IMR-90 (cell line): Measurements from ENCODE around the gene JMJD1C. TPM values are rescaled to one million over a fixed set of nuclear protein-coding genes. Genes with fewer than 3 reads are reported as not detected.

Experiments used
- ATAC-seq: fragments of 200-7000 bp; cut with Tn5 transposase; 2 replicates; pipeline ENCODE4 v1.9.1; 2020; ENCODE audit warnings: low read depth, mild to moderate bottlenecking, moderate library complexity
- BruUV-seq: library from RNA; stranded (reverse); fragments of 400-500 nt; replicated peaks from 2 replicates; lab custom pipeline; 2021; lab: Mats Ljungman, UMichigan
- CTCF ChIA-PET: fragments of 300-600 bp; formaldehyde crosslinking; extraction: SDS; loops from one replicate; lab custom pipeline; 2021; ENCODE audit warnings: antibody characterized with exemption; lab: Yijun Ruan, JAX
- POLR2A ChIA-PET: fragments of 300-600 bp; sonication (Branson Sonifier 250); formaldehyde crosslinking; loops from one replicate; lab custom pipeline; 2022; ENCODE audit warnings: antibody characterized with exemption; ENCODE audit not compliant: unreplicated experiment; lab: Charles Lee
- DNase-seq: peaks from one replicate; pipeline ENCODE4 v3.0.0; 2013
- H2AFZ ChIP-seq: replicated peaks from 2 replicates; pipeline ENCODE3; 2013; ENCODE audit warnings: low read length, mild to moderate bottlenecking; ENCODE audit not compliant: poor library complexity
- H2AK5ac ChIP-seq: 2 replicates; pipeline ENCODE4 v1.6.1; 2013; ENCODE audit warnings: low read depth, low read length, inconsistent platforms
- H2AK9ac ChIP-seq: replicated peaks from 2 replicates; pipeline ENCODE3; 2013; ENCODE audit warnings: mild to moderate bottlenecking, low read depth, low read length, moderate library complexity; ENCODE audit not compliant: poor library complexity
- H2BK120ac ChIP-seq: 2 replicates; pipeline ENCODE4 v1.6.1; 2013; ENCODE audit warnings: low read depth, low read length, inconsistent platforms
- H2BK15ac ChIP-seq: 3 replicates; pipeline ENCODE4 v1.6.1; 2013; ENCODE audit warnings: low read depth, low read length, inconsistent platforms
- H2BK20ac ChIP-seq: 2 replicates; pipeline ENCODE4 v1.6.1; 2013; ENCODE audit warnings: low read depth, mild to moderate bottlenecking, inconsistent platforms, low read length, moderate library complexity
- H2BK5ac ChIP-seq: 2 replicates; pipeline ENCODE4 v1.6.1; 2013; ENCODE audit warnings: mild to moderate bottlenecking, low read depth, low read length, inconsistent platforms; ENCODE audit not compliant: poor library complexity, severe bottlenecking
- H3K14ac ChIP-seq: replicated peaks from 2 replicates; pipeline ENCODE4 v1.6.1; 2013; ENCODE audit warnings: low read depth, low read length, inconsistent platforms
- H3K18ac ChIP-seq: 2 replicates; pipeline ENCODE4 v1.6.1; 2013; ENCODE audit warnings: low read depth, low read length, control low read depth
- H3K23ac ChIP-seq: 2 replicates; pipeline ENCODE4 v1.6.1; 2013; ENCODE audit warnings: low read depth, low read length, inconsistent platforms
- H3K27ac ChIP-seq: 2 replicates; pipeline ENCODE4 v1.5.1; 2013; ENCODE audit warnings: mild to moderate bottlenecking, control low read depth, low read length; ENCODE audit not compliant: insufficient read depth
- H3K27me3 ChIP-seq: 2 replicates; pipeline ENCODE4 v1.6.1; 2013; ENCODE audit warnings: low read length; ENCODE audit not compliant: control insufficient read depth, insufficient read depth
- H3K36me3 ChIP-seq: 2 replicates; pipeline ENCODE4 v1.6.1; 2013; ENCODE audit warnings: low read length, mixed read lengths; ENCODE audit not compliant: control insufficient read depth, insufficient read depth
- H3K4ac ChIP-seq: 2 replicates; pipeline ENCODE4 v1.6.1; 2013; ENCODE audit warnings: low read depth, low read length, inconsistent platforms
- H3K4me1 ChIP-seq: 2 replicates; pipeline ENCODE4 v1.6.1; 2013; ENCODE audit warnings: low read length, mixed read lengths; ENCODE audit not compliant: control insufficient read depth, insufficient read depth
- H3K4me2 ChIP-seq: 2 replicates; pipeline ENCODE4 v1.6.1; 2013; ENCODE audit warnings: low read depth, mild to moderate bottlenecking, control low read depth, low read length, moderate library complexity
- H3K4me3 ChIP-seq: 2 replicates; pipeline ENCODE4 v1.5.1; 2013; ENCODE audit warnings: low read depth, mild to moderate bottlenecking, control low read depth, low read length, moderate library complexity; ENCODE audit not compliant: insufficient read depth
- H3K56ac ChIP-seq: 2 replicates; pipeline ENCODE4 v1.6.1; 2013; ENCODE audit warnings: low read length, inconsistent platforms; ENCODE audit not compliant: insufficient read depth; ENCODE audit errors: extremely low read depth
- H3K79me1 ChIP-seq, 2 experiments: 2 replicates each; pipeline ENCODE4 v1.6.1; 2013; ENCODE audit warnings: low read length in 2 of 2, inconsistent platforms in 1 of 2, low read depth in 1 of 2
- H3K9ac ChIP-seq: 2 replicates; pipeline ENCODE4 v1.6.1; 2013; ENCODE audit warnings: low read depth, low read length, control low read depth
- H3K9me1 ChIP-seq: 2 replicates; pipeline ENCODE4 v1.6.1; 2013; ENCODE audit warnings: low read length, inconsistent platforms; ENCODE audit not compliant: insufficient read depth
- H3K9me3 ChIP-seq: 2 replicates; pipeline ENCODE4 v1.6.1; 2013; ENCODE audit warnings: low read length; ENCODE audit not compliant: control insufficient read depth, insufficient read depth
- H4K20me1 ChIP-seq: 2 replicates; pipeline ENCODE4 v1.6.1; 2013; ENCODE audit warnings: low read length, inconsistent platforms; ENCODE audit not compliant: insufficient read depth
- H4K5ac ChIP-seq: 2 replicates; pipeline ENCODE4 v1.6.1; 2013; ENCODE audit warnings: mild to moderate bottlenecking, low read depth, low read length, control low read depth
- H4K8ac ChIP-seq, 2 experiments: 2 replicates each; pipeline ENCODE4 v1.6.1; 2013; ENCODE audit warnings: low read depth in 2 of 2, low read length in 2 of 2, control low read depth in 1 of 2, inconsistent platforms in 1 of 2
- H4K91ac ChIP-seq: 2 replicates; pipeline ENCODE4 v1.6.1; 2013; ENCODE audit warnings: low read depth, low read length, inconsistent platforms; ENCODE audit not compliant: insufficient read depth
- BHLHE40 ChIP-seq: fragments of 150-350 bp; IDR thresholded peaks from 2 replicates; pipeline ENCODE4 v1.6.1; 2016; ENCODE audit warnings: mild to moderate bottlenecking, low read depth, low read length
- CEBPB ChIP-seq: IDR thresholded peaks from 2 replicates; pipeline ENCODE4 v1.6.1; 2012; ENCODE audit warnings: low read depth, low read length, improper control_type of control experiment
- CHD1 ChIP-seq: IDR thresholded peaks from 2 replicates; pipeline ENCODE4 v1.6.1; 2012; ENCODE audit warnings: low read depth, low read length, improper control_type of control experiment
- CTCF ChIP-seq: conservative IDR thresholded peaks from 2 replicates; pipeline ENCODE4 v1.5.1; 2012; ENCODE audit warnings: mild to moderate bottlenecking, low read depth, low read length, improper control_type of control experiment
- ELK1 ChIP-seq: fragments of 150-350 bp; IDR thresholded peaks from 2 replicates; pipeline ENCODE4 v1.6.1; 2016; ENCODE audit warnings: low read depth, mild to moderate bottlenecking, low read length, moderate library complexity, borderline replicate concordance
- FOS ChIP-seq: fragments of 150-350 bp; IDR thresholded peaks from 2 replicates; pipeline ENCODE4 v1.6.1; 2016; ENCODE audit warnings: low read depth, low read length
- MAFK ChIP-seq: IDR thresholded peaks from 2 replicates; pipeline ENCODE4 v1.6.1; 2012; ENCODE audit warnings: low read depth, low read length, improper control_type of control experiment
- MAZ ChIP-seq: IDR thresholded peaks from 2 replicates; pipeline ENCODE4 v1.6.1; 2012; ENCODE audit warnings: low read depth, mild to moderate bottlenecking, low read length, improper control_type of control experiment, moderate library complexity, borderline replicate concordance
- MXI1 ChIP-seq: IDR thresholded peaks from 2 replicates; pipeline ENCODE4 v1.6.1; 2012; ENCODE audit warnings: low read depth, mild to moderate bottlenecking, low read length, moderate library complexity, borderline replicate concordance
- NFE2L2 ChIP-seq: fragments of 150-350 bp; IDR thresholded peaks from 2 replicates; pipeline ENCODE4 v1.6.1; 2016; ENCODE audit warnings: low read depth, mild to moderate bottlenecking, low read length
- POLR2A ChIP-seq: IDR thresholded peaks from 2 replicates; pipeline ENCODE4 v1.6.1; 2012; ENCODE audit warnings: mild to moderate bottlenecking, low read depth, low read length
- RAD21 ChIP-seq: IDR thresholded peaks from 2 replicates; pipeline ENCODE4 v1.6.1; 2012; ENCODE audit warnings: low read length, improper control_type of control experiment
- RCOR1 ChIP-seq: IDR thresholded peaks from 2 replicates; pipeline ENCODE4 v1.6.1; 2012; ENCODE audit warnings: mild to moderate bottlenecking, low read length, improper control_type of control experiment; ENCODE audit not compliant: insufficient replicate concordance
- RFX5 ChIP-seq: IDR thresholded peaks from 2 replicates; pipeline ENCODE4 v1.8.0; 2012; ENCODE audit warnings: low read depth, mild to moderate bottlenecking, low read length, moderate library complexity
- SMC3 ChIP-seq: fragments of 150-350 bp; IDR thresholded peaks from 2 replicates; pipeline ENCODE4 v1.6.1; 2016; ENCODE audit warnings: low read depth, mild to moderate bottlenecking, antibody characterized with exemption, low read length, moderate library complexity
- WGBS, 2 experiments: methylation state at CpG; one replicate each; pipeline versions ENCODE4 v1.1.5 to v1.1.7; 2013; ENCODE audit warnings: missing lambda C conversion rate in 2 of 2; ENCODE audit not compliant: insufficient read length in 1 of 2; ENCODE audit errors: extremely low coverage in 2 of 2; 5-methylcytosine and 5-hydroxymethylcytosine counted together
- dilution Hi-C: fragments of 300-500 bp; cut with HindIII; formaldehyde crosslinking; loops from one replicate; pipeline ENCODE4 v1.14.3; 2018; ENCODE audit warnings: low sequenced_read_pairs; ENCODE audit not compliant: unreplicated experiment
- in situ Hi-C: fragments of 300-500 bp; cut with MboI; formaldehyde crosslinking; loops from 3 replicates; pipeline ENCODE4 v1.14.3; 2019; ENCODE audit warnings: low sequenced_read_pairs, inconsistent platforms, mixed read lengths
- intact Hi-C: fragments of 100-400 bp; cut with micrococcal nuclease; formaldehyde crosslinking; loops from 2 replicates; pipeline ENCODE4 v1.10.0; 2022
- polyA plus RNA-seq, 3 experiments: library from polyadenylated mRNA; depleted of rRNA; stranded (reverse); fragments of >200 nt; gene quantifications; 2 replicates each; pipeline ENCODE4 v1.2.3, GENCODE V29; 2012; ENCODE audit warnings: low replicate concordance in 1 of 3
- total RNA-seq: library from RNA; depleted of rRNA; stranded (reverse); fragments of >200 nt; gene quantifications from 2 replicates; pipeline ENCODE4 v1.2.3, GENCODE V29; 2012
- TF ChIP-seq, protein P1 (sequence below): fragments of 150-350 bp; IDR thresholded peaks from 2 replicates; pipeline ENCODE4 v1.6.1; 2017; ENCODE audit warnings: mild to moderate bottlenecking, antibody characterized with exemption, low read length, low read depth

Gene JMJD1C
- total and polyA plus RNA-seq, 2 of the 4 experiments (the other 2 are of a cell fraction): 15.6 to 96.8 TPM

DNA sequence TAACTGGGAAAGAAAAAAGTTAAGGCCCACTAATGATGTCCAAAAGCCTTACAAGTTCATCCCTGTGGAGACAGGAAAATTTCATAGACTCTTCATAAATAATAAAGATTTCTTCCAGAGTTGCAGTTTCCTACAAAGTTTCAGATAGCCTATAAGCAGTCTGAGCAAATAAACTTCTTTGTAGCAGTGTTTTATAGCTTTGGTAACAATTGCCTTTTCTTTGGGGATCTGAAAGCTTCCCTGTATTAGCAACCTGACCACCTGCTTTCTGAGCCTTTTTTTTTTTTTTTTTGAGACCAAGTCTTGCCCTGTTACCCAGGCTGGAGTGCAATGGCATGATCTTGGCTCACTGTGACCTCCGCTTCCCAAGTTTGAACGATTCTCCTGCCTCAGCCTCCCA, 182.7 kb downstream of the JMJD1C start:
- Histone ChIP-seq H3K4ac (no peak overlapping the region), H2BK15ac (no peak overlapping the region), H2BK120ac (no peak overlapping the region), H3K79me1 (peaks cover 24 to 58% of the 10 kb centered on the region in 2 experiments), H2AFZ (no peak overlapping the region), H2BK20ac (no peak overlapping the region), H3K4me1 (no peaks in the 10 kb centered on the region), H3K9me1 (peaks cover 7% of the 10 kb centered on the region; the same call in 1 of the 2 replicates), H3K23ac (no peak overlapping the region), H2BK5ac (no peak overlapping the region), H3K18ac (no peak overlapping the region), H3K9ac (no peak overlapping the region), H3K9me3 (no peaks in the 10 kb centered on the region), H2AK5ac (no peak overlapping the region), H3K27me3 (no peaks in the 10 kb centered on the region), H3K4me3 (no peak overlapping the region), H4K8ac (no peak overlapping the region), H3K56ac (no peak overlapping the region), H4K5ac (no peak overlapping the region), H4K20me1 (peaks cover 13% of the 10 kb centered on the region; the same call in 1 of the 2 replicates), H3K27ac (no peak overlapping the region), H3K36me3 (no peaks in the 10 kb centered on the region), H4K91ac (no peak overlapping the region), H2AK9ac (no peak overlapping the region), H3K4me2 (no peak overlapping the region), H3K14ac (no peak overlapping the region)
- POLR2A ChIA-PET: no interaction called here
- CTCF ChIA-PET: interaction anchor here (0.7 kb wide), 1 partner anchor 238 kb away, joined by 3 read pairs; the partner anchor contains the start of gene REEP3
- DNase-seq (no peak), ATAC-seq (no peak)
- TF ChIP-seq MAFK (no peak), NFE2L2 (no peak), POLR2A (no peak), ELK1 (no peak), MAZ (no peak), FOS (no peak), RFX5 (no peak), CHD1 (no peak), BHLHE40 (no peak), CEBPB (no peak), MXI1 (no peak), RCOR1 (no peak), SMC3 (no peak), RAD21 (no peak), CTCF (no peak)
- TF ChIP-seq, protein P1, sequence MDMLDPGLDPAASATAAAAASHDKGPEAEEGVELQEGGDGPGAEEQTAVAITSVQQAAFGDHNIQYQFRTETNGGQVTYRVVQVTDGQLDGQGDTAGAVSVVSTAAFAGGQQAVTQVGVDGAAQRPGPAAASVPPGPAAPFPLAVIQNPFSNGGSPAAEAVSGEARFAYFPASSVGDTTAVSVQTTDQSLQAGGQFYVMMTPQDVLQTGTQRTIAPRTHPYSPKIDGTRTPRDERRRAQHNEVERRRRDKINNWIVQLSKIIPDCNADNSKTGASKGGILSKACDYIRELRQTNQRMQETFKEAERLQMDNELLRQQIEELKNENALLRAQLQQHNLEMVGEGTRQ: no peak
- in situ Hi-C loops (no loop called here), intact Hi-C loops (no loop called here), dilution Hi-C loops (no loop called here)
- no TSS peak for BruUV-seq
- no CpG with 5 or more reads among the region's 2 CpGs for WGBS, 2 experiments
